Inferior parietal cortex (tissue), 1 donor: ENCODE data around the gene RAPGEF2.

Experiments
- DNase-seq: peaks from one replicate; pipeline ENCODE4 v3.0.0-alpha.2; 2016; ENCODE audit errors: extremely low spot score

The RAPGEF2 gene

GRCh38 chr4:159273841-159274240 is 171.0 kb downstream of the RAPGEF2 start:
- DNase-seq = no peak

GRCh38 chr4:159278399-159278798 is 175.5 kb downstream of the RAPGEF2 start:
- DNase-seq = no peak

GRCh38 chr4:159279084-159279483 is 176.2 kb downstream of the RAPGEF2 start:
- DNase-seq = no peak

GRCh38 chr4:159280442-159281172 is 177.7 kb downstream of the RAPGEF2 start:
- no peak for DNase-seq

- DNase-seq = no peak
Measured at GRCh38 chr4:159281771-159282170, 178.9 kb downstream of the RAPGEF2 start.

GRCh38 chr4:159282329-159282728 is 179.4 kb downstream of the RAPGEF2 start:
- no peak for DNase-seq

- DNase-seq = no peak
Measured at GRCh38 chr4:159282944-159283343, 180.1 kb downstream of the RAPGEF2 start.

GRCh38 chr4:159283696-159284095 is 180.8 kb downstream of the RAPGEF2 start:
- DNase-seq = no peak

GRCh38 chr4:159284113-159284512 is 181.2 kb downstream of the RAPGEF2 start:
- no peak for DNase-seq

- no peak for DNase-seq
Measured at GRCh38 chr4:159284733-159285132, 181.9 kb downstream of the RAPGEF2 start.

GRCh38 chr4:159287767-159288166 is 184.9 kb downstream of the RAPGEF2 start:
- no peak for DNase-seq

GRCh38 chr4:159289682-159290081 is 186.8 kb downstream of the RAPGEF2 start:
- DNase-seq = no peak

GRCh38 chr4:159290321-159291030 is 187.6 kb downstream of the RAPGEF2 start:
- DNase-seq = no peak

- no peak for DNase-seq
Measured at GRCh38 chr4:159291176-159291575, 188.3 kb downstream of the RAPGEF2 start.

GRCh38 chr4:159292137-159292896 is 189.4 kb downstream of the RAPGEF2 start:
- DNase-seq = no peak

- DNase-seq = no peak
Measured at GRCh38 chr4:159293811-159294515, 191.1 kb downstream of the RAPGEF2 start.

GRCh38 chr4:159296061-159296460 is 193.2 kb downstream of the RAPGEF2 start:
- DNase-seq = no peak

GRCh38 chr4:159297091-159297490 is 194.2 kb downstream of the RAPGEF2 start:
- no peak for DNase-seq

GRCh38 chr4:159298502-159298901 is 195.6 kb downstream of the RAPGEF2 start:
- no peak for DNase-seq

GRCh38 chr4:159303435-159303834 is 200.6 kb downstream of the RAPGEF2 start:
- no peak for DNase-seq

- DNase-seq = no peak
Measured at GRCh38 chr4:159305129-159305528, 202.2 kb downstream of the RAPGEF2 start.

GRCh38 chr4:159307929-159308328 is 205.1 kb downstream of the RAPGEF2 start:
- no peak for DNase-seq
